KMS-11 (cell line): ENCODE results near the gene ASS1.

Experiments
- H2AFZ ChIP-seq: fragments of 200-600 bp; sonication (generic); 2 replicates; pipeline ENCODE4 v1.6.1; 2016; ENCODE audit warnings: antibody characterized with exemption, mixed run types, low read depth
- H3K27ac ChIP-seq: fragments of 200-600 bp; sonication (generic); 2 replicates; pipeline ENCODE4 v1.6.1; 2016; ENCODE audit warnings: mild to moderate bottlenecking, mixed run types
- H3K27me3 ChIP-seq: fragments of 200-600 bp; sonication (generic); 2 replicates; pipeline ENCODE4 v1.6.1; 2017; ENCODE audit warnings: mild to moderate bottlenecking, low read depth, mixed run types, moderate library complexity; ENCODE audit not compliant: insufficient read depth
- H3K36me3 ChIP-seq: fragments of 200-600 bp; sonication (generic); 2 replicates; pipeline ENCODE4 v1.6.1; 2017; ENCODE audit warnings: mild to moderate bottlenecking, mixed run types; ENCODE audit not compliant: insufficient read depth
- H3K4me1 ChIP-seq: fragments of 200-600 bp; sonication (generic); 2 replicates; pipeline ENCODE4 v1.6.1; 2016; ENCODE audit warnings: mild to moderate bottlenecking, low read depth, mixed run types; ENCODE audit not compliant: poor library complexity, severe bottlenecking
- H3K4me2 ChIP-seq: fragments of 200-600 bp; sonication (generic); 2 replicates; pipeline ENCODE4 v1.7.0; 2016; ENCODE audit warnings: mild to moderate bottlenecking, mixed run types
- H3K4me3 ChIP-seq: fragments of 200-600 bp; sonication (generic); IDR thresholded peaks from 2 replicates; pipeline ENCODE4 v1.6.1; 2017; ENCODE audit warnings: low read depth, low read length, mixed read lengths; ENCODE audit not compliant: insufficient read depth
- H3K79me2 ChIP-seq: fragments of 200-600 bp; sonication (generic); 2 replicates; pipeline ENCODE4 v1.6.1; 2016; ENCODE audit warnings: low read depth, mixed run types; ENCODE audit not compliant: insufficient read depth
- H3K9ac ChIP-seq: fragments of 200-600 bp; sonication (generic); 2 replicates; pipeline ENCODE4 v1.6.1; 2016; ENCODE audit warnings: mild to moderate bottlenecking, mixed run types
- H4K20me1 ChIP-seq: fragments of 200-600 bp; sonication (generic); 2 replicates; pipeline ENCODE4 v1.6.1; 2016; ENCODE audit warnings: mild to moderate bottlenecking, mixed run types; ENCODE audit not compliant: insufficient read depth
- TF ChIP-seq, protein P1 (sequence below): fragments of 200-600 bp; sonication (generic); conservative IDR thresholded peaks from 2 replicates; pipeline ENCODE4 v1.6.1; 2017; ENCODE audit warnings: low read depth, mild to moderate bottlenecking, antibody characterized with exemption, low read length, moderate library complexity, mixed read lengths

Gene ASS1

DNA sequence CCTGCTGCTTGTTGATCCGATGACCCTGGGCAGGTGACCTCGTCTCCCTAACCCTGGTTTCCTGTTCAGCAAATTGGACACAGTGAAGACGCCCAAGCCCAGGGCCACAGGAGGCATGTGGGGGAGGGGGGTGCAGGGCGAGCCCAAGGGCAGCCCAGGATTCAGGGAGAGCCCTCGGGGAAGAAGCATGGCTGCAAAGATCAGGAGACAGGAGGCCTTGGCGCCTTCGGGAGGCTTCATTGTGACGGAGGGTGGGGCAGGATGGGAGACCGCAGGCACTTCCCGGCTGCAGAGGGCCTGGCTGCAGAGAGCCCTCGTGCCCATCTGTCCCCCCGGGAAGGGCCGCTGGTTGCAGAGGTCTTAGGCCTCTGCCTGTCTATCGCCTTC lies 6.2 kb downstream of the ASS1 start:
- H4K20me1 ChIP-seq = no peaks in the 10 kb centered on the region
- H3K79me2 ChIP-seq = no peaks in the 10 kb centered on the region
- H3K4me3 ChIP-seq = no peak overlapping the region
- H3K9ac ChIP-seq = no peak overlapping the region
- H2AFZ ChIP-seq = no peak overlapping the region
- H3K27ac ChIP-seq = no peak overlapping the region
- H3K36me3 ChIP-seq = no peaks in the 10 kb centered on the region
- H3K4me1 ChIP-seq = peaks cover 8% of the 10 kb centered on the region
- TF ChIP-seq, protein P1, sequence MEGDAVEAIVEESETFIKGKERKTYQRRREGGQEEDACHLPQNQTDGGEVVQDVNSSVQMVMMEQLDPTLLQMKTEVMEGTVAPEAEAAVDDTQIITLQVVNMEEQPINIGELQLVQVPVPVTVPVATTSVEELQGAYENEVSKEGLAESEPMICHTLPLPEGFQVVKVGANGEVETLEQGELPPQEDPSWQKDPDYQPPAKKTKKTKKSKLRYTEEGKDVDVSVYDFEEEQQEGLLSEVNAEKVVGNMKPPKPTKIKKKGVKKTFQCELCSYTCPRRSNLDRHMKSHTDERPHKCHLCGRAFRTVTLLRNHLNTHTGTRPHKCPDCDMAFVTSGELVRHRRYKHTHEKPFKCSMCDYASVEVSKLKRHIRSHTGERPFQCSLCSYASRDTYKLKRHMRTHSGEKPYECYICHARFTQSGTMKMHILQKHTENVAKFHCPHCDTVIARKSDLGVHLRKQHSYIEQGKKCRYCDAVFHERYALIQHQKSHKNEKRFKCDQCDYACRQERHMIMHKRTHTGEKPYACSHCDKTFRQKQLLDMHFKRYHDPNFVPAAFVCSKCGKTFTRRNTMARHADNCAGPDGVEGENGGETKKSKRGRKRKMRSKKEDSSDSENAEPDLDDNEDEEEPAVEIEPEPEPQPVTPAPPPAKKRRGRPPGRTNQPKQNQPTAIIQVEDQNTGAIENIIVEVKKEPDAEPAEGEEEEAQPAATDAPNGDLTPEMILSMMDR = no peak
- peaks cover 10% of the 10 kb centered on the region; the same call in 1 of the 2 replicates for H3K27me3 ChIP-seq
- H3K4me2 ChIP-seq = no peak overlapping the region

DNA sequence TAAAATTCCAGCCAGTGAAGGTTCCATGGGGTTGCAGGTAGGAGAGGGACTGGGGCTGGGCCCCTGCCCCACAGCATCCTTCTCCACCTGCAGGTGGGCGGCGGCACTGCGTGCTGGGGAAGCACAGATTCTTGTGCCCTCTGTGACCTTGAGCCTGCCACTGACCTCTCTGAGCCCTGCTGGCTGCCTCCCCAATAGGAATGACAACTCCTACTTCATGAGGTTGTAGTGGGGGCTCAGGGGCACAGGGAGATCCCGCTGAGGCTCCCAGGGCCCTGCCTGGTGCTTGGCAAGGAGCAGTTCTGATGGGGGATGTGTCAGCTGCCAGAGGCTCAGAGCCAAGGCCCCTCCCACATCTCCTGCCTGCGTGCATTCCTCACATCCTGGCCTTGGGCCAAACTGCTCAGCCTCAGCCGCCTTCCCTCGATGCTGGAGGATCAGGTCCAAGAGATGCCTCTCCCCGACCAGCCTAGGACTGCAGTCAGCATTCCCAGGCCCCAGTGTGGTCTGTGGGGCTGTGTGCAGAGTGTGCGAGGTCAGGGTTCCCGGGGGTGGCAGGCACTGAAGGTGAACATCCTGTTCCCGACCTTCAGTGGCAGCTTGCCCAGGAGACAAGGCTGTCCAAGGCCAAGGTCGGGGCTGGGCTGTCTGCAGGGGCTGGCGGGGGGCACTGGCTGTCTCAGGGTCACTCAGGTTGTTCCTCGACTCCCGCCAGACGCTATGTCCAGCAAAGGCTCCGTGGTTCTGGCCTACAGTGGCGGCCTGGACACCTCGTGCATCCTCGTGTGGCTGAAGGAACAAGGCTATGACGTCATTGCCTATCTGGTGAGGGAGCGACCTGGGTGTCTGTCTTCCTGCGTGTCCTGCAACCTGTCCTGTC lies 7.0 kb downstream of the ASS1 start:
- Histone ChIP-seq H3K4me1 (peaks cover 8% of the 10 kb centered on the region), H3K79me2 (no peaks in the 10 kb centered on the region), H3K27me3 (peaks cover 10% of the 10 kb centered on the region; the same call in 1 of the 2 replicates), H3K27ac (no peak overlapping the region), H3K4me3 (no peak overlapping the region), H4K20me1 (no peaks in the 10 kb centered on the region), H2AFZ (no peak overlapping the region), H3K4me2 (no peak overlapping the region), H3K36me3 (no peaks in the 10 kb centered on the region), H3K9ac (no peak overlapping the region)
- TF ChIP-seq, protein P1 = peak; percentile 62

DNA sequence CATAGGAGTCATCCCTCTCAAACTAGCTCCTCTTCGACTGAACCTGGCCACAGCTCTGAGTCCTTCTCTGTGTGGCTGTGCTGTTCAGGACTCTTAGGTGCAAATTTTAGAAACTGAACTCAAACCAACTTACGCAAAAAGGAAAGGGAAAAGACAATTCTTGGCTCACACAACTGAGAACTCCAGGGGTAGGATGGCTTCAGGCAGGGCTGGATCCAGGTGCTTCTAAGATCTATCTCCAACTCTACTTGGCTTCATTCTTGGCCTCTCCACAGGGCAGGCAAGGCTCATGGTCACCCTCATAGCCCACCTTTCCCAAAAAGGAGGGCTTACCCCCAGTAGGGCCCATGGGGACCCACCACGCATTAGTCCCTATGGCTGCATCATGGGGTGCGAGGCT lies 8.1 kb downstream of the ASS1 start:
- TF ChIP-seq, protein P1 = no peak
- no peak overlapping the region for H3K9ac ChIP-seq
- H2AFZ ChIP-seq = no peak overlapping the region
- H3K27me3 ChIP-seq = peaks cover 21% of the 10 kb centered on the region; the same call in 1 of the 2 replicates
- H3K27ac ChIP-seq = no peak overlapping the region
- H3K4me1 ChIP-seq = peaks cover 5% of the 10 kb centered on the region
- no peaks in the 10 kb centered on the region for H4K20me1 ChIP-seq
- no peak overlapping the region for H3K4me3 ChIP-seq
- H3K4me2 ChIP-seq = no peak overlapping the region
- H3K79me2 ChIP-seq = no peaks in the 10 kb centered on the region
- no peaks in the 10 kb centered on the region for H3K36me3 ChIP-seq

DNA sequence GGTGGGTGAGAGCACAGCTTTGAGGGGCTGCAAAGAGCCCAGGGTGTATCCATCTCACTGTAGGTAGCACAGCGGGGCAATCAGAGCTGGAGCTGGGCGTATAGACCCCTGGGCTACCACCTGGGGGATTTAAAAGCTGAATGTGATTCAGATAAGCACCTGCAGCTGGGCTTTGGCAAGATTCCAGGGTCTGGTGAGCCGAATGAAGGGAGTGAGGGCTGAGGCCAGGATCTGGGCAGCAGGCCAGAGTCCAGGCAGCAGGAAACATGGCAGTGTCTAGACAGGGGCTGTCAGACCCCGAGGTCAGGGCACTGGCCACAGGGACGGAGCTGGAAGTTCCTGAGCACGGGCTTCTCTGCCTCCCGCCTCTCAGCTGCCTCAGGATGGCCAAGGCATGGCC lies 8.7 kb downstream of the ASS1 start:
- H3K27ac ChIP-seq = no peak overlapping the region
- H3K4me2 ChIP-seq = no peak overlapping the region
- no peaks in the 10 kb centered on the region for H3K79me2 ChIP-seq
- H3K4me3 ChIP-seq = no peak overlapping the region
- H2AFZ ChIP-seq = no peak overlapping the region
- TF ChIP-seq, protein P1 = no peak
- H3K4me1 ChIP-seq = no peaks in the 10 kb centered on the region
- H3K9ac ChIP-seq = no peak overlapping the region
- H3K27me3 ChIP-seq = peaks cover 25% of the 10 kb centered on the region; the same call in 1 of the 2 replicates
- no peaks in the 10 kb centered on the region for H4K20me1 ChIP-seq
- no peaks in the 10 kb centered on the region for H3K36me3 ChIP-seq
